ENCODE data around the gene AOC3.

Gene AOC3, protein sequence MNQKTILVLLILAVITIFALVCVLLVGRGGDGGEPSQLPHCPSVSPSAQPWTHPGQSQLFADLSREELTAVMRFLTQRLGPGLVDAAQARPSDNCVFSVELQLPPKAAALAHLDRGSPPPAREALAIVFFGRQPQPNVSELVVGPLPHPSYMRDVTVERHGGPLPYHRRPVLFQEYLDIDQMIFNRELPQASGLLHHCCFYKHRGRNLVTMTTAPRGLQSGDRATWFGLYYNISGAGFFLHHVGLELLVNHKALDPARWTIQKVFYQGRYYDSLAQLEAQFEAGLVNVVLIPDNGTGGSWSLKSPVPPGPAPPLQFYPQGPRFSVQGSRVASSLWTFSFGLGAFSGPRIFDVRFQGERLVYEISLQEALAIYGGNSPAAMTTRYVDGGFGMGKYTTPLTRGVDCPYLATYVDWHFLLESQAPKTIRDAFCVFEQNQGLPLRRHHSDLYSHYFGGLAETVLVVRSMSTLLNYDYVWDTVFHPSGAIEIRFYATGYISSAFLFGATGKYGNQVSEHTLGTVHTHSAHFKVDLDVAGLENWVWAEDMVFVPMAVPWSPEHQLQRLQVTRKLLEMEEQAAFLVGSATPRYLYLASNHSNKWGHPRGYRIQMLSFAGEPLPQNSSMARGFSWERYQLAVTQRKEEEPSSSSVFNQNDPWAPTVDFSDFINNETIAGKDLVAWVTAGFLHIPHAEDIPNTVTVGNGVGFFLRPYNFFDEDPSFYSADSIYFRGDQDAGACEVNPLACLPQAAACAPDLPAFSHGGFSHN

DNA sequence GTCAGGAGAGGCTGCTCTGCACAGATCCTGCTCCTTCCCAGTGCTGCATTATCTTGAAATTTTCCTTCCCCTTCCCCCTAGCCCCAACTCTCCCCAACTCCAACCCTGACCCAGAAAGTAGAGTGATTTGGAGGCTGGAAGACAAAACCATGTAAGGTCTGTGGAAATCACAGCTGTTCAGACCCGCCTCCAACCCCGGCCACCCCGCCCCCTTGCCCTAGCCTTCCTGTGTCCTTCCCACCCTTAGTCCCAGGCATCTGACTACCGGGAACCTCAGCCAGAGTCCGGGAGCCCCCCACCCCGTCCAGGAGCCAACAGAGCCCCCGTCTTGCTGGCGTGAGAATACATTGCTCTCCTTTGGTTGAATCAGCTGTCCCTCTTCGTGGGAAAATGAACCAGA lies at the start of gene AOC3:
Gene AOC3, plus strand, starts transcription at position 246 of the 400 bp plus-strand sequence. Its CDS starts 145 bp downstream, at position 391.
- DNase-seq (ENCODE audit: low read depth in 2 of 2), result no peak

DNA sequence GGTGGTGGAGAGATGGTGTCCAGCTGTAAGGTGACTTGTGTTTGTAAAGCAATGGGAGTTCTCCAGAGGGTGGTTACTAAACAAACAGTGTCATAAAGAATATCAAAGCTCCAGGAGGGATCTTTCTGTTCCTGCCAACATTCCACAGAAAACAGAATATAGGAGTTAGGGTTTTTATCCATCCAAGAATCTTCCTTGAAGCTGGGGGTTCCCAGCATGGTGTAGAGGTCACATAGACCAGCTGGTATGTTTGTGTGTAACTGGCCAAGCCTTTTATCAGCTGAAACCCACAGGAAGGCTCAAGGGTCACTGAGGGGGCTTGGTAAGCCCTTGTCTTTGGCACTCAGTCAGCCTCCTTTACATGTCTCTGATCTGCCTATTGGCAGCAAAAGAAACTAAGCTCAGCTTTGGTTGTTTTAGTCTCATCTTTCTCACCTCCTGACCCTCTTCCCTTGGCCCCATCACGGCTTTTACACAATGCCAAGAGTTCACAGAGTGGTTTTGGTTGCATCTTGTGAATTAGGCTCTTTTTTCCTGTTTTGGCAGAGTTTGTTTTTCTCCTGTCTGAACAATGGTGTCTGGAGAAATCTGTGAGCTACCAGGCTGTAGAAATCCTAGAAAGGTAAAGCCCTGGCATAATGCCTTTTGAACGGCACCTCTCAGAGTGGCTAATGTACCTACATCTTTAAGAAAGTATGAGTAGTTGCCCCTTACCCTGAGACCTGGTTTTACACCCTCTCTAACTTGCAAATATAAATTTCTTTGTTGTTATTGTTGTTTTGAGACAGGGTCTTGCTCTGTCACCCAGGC lies 47.7 kb upstream of the AOC3 start:
- no peak for DNase-seq (ENCODE audit: low read depth in 2 of 2)

DNA sequence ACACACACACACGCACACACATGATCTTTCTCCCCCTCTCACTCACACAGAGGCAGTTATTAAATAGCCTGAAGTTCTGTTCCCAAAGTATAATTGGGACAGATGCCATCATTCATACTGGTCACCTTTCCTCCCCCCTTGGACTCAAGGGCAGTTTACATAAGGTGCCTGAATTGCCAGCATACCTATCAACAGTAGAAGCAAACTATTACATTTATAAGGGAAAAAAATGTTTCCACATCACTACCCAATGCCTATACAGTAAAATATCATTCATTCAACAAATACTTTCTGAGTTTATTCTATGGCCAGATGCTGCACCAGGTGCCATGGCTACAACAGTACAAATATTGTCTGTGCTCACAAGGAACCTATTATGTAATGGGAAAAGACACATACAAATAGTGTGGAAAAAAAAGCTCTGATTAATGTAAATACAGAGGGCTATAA lies 46.1 kb upstream of the AOC3 start:
- no peak for DNase-seq (ENCODE audit: low read depth in 2 of 2)

DNA sequence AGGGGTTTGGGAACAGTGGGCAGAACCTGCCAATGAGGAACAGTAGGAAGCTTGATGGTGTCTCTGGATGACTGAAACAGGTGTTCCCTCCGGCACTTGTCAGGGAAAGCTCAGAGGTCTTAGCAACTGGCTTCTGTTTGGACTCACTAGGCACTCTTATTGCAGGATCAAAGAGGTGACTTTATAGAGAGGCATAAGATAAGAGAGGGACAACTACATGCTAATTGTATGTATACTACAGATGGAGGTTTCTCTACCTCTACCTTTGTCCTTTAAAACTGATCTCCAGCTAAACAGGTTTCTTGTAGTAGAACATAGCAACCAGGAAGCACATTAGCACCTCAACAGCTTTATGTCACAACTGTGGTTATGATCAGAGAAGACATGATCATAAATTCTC lies 44.8 kb upstream of the AOC3 start:
- no peak for DNase-seq (ENCODE audit: low read depth in 2 of 2)

DNA sequence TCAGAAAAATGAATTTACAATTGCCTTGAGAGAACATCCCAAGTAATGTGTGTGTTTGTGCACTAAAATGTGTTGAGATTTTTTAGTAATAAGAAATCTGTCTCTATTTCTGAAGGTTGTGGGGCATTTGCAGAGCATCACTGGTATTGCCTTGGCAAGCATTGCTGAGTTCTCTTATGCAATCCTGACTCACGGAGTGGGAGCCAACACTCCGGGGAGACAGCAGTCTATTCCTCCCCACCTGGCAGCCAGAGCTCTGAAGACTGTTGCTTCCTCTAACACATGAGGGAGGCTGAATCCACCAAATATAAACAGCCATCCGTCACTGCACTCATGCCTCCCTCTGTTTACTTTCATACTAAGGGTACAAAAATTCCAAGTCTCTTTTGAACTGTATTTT lies 41.7 kb upstream of the AOC3 start:
- DNase-seq (ENCODE audit: low read depth in 2 of 2), result no peak

DNA sequence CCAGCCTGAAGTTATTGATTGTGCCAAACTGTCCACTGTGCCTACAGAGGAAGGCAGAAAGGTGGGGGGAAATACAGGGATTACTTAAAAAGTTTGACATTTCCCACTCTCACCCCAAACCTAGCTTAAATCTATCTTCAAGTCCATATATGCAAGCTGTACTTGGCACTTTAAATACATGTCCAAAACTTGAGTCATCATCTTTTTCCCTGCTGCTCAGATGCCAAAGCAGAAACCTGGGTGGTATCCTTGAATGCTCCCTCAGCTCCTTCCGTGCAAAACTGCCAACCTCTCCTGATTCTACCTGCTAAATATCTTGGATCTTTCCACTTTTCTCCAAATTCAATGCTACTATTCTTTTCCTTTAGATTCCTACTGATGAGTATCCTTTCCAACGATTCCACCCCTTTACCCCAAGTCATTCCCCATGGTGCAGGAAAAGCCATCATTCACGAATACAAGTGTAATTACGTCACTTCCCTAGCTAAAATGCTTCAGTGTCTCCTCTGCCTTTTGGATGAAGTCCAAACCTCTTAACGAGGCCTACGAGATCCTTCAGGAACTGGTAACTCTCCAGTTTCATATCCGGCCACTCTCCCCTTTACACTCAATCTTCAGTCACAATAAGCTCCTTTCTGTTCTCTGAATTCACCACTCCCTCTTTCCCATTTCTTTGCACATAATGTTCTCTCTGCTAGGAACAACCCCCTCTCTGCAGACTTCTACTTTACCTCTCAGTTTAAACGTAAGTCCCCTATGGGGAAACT lies 36.2 kb upstream of the AOC3 start:
- DNase-seq (ENCODE audit: low read depth in 2 of 2), result no peak

DNA sequence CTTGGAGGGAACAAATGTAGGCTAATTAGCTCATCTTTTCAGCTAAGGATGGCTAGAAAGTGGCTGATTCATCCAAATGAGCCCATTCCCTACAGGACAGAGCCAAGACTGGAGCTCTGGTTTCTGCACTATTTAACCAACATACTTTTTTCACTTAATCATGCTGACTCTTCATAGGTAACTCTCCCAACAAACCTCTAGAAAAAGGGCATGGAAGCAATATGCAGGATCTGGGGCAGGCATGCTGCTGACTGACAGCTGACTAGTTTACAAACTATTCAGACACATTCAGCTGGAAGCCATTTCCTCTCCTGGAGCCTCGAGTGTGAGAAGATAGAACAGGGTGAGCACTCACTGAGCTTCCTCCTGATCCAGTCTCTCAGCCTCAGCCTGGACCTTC lies 33.1 kb upstream of the AOC3 start:
- DNase-seq (ENCODE audit: low read depth in 2 of 2), result no peak

DNA sequence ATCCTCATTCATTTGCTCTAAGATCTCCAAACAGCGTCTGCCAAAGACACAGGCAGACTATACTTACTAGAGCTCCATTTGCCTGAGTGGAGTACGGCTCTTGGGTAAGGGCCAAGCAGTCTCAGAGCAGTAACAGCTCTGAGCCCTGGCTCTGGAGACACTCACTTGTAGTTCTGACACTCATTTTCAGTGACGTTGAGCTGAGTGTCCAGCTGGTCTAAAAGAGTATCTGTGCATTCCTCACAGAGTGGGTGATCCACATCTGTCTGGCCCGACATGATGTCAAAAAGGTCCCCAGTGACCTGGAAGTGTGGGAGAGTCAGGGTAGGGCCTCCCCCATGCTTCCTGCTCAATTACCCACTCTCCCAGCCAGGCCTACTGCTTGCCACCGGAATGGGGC lies 32.6 kb upstream of the AOC3 start:
- DNase-seq (ENCODE audit: low read depth in 2 of 2), result no peak

DNA sequence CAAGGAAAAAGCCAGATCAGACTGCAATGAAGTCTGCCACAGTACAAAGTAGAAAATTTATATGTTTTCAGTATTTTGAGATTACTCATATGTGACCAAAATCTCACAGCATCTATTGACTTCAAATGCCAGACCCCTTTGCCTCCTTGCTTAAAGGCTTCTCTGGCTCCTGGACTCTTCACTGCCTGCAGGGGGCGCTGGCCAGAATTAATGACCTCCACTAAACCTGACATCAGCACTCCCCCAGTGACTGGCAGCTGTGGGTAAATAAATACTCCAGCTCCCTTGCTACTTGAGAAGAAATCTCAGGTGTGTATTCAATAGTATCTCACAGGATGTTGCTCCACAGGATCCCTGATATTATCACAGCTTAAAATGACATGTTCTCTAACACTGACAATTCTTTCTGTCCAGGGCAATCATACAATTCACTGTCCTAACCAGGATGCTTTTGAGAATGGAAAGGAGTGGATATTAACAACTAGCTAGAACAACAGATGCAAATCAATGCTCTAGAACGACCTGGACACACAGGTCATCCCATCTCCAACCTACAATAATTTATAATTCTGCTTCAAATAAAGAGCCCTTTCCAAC lies 31.0 kb upstream of the AOC3 start:
- peak; percentile 14 to 37 for DNase-seq (ENCODE audit: low read depth in 2 of 2)

DNA sequence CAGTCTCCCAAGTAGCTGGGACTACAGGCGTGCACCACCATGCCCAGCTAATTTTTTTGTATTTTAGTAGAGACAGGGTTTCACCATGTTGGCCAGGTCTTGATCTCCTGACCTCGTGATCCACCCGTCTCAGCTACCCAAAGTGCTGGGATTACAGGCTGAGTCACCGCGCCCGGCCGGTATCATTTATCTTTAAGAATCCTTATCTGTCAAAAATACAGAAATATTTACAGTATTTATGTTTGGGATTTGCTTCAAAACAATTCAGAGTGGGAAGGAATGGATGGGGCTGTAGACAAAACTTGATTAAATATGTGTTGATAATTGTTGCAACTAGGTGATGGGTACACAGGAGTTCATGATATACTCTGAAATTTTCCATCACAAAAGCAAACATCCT lies 29.8 kb upstream of the AOC3 start:
- no peak for DNase-seq (ENCODE audit: low read depth in 2 of 2)

DNA sequence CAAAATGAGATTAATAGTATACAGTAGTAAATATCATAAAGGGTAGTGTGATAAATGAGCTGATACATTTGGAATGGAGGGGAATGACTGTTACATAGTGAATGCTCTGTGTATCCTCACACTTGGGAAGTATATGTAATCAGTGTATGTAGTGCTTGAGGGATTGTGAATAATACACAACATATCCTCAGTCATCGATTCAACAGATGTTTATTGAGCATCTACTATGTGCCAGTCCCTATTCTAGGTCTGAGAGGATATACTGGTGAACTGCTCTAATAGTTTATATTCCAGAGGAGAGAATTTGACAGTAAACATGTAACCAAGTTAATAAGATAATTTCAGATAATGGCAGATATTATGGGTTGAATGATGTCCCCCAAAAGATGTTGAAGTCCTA lies 23.5 kb upstream of the AOC3 start:
- no peak for DNase-seq (ENCODE audit: low read depth in 2 of 2)

DNA sequence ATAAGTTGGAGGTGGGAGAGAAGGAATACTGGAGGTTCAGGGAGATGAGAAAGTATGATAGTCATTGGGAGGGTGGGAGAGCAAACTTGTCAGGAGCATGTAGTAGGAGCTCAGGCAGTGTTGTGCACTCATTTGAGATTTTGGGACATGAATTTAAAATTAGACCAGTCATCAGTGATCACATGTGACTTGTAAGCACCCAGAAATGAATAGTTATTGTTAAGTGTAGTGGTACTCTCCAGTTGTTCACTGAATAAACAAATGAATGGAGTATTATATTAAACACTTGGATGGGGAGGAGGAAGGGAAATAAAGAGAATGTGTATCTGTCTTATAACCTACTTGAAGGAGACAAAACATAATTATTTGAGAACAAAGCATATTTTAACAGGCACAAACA lies 20.0 kb upstream of the AOC3 start:
- no peak for DNase-seq (ENCODE audit: low read depth in 2 of 2)

DNA sequence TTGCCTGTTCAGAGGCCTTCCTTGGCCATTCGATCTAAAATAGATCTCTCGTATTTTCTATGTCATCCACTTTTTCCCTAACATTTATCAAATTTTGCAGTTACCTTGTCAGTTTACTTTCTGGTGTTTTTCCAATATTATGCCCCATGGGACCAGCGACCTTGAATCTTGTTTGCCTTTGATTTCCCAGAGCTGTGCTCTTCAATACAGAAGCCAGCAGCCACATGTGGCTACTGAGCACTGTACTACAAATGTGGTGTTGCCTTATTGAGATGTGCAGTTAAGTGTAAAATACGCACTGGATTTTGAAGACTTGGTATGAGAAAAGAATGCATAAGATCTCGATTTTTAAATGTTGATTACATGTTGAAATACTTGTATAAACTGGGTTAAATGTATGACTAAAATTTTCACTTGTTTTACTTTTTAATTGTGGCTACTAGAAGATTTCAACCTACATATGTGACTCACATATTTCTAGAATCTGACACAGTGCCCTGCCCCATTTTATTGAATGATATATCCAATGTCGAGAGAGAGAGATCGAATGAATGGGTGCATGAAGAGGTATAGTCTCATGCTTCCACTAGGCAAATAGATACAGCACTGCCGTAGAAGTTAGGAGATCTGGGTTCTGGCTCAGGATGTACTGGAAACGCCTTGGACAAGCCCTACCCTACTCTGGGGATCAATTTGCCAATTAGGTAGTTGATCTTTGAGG lies 18.6 kb upstream of the AOC3 start:
- no peak for DNase-seq (ENCODE audit: low read depth in 2 of 2)

DNA sequence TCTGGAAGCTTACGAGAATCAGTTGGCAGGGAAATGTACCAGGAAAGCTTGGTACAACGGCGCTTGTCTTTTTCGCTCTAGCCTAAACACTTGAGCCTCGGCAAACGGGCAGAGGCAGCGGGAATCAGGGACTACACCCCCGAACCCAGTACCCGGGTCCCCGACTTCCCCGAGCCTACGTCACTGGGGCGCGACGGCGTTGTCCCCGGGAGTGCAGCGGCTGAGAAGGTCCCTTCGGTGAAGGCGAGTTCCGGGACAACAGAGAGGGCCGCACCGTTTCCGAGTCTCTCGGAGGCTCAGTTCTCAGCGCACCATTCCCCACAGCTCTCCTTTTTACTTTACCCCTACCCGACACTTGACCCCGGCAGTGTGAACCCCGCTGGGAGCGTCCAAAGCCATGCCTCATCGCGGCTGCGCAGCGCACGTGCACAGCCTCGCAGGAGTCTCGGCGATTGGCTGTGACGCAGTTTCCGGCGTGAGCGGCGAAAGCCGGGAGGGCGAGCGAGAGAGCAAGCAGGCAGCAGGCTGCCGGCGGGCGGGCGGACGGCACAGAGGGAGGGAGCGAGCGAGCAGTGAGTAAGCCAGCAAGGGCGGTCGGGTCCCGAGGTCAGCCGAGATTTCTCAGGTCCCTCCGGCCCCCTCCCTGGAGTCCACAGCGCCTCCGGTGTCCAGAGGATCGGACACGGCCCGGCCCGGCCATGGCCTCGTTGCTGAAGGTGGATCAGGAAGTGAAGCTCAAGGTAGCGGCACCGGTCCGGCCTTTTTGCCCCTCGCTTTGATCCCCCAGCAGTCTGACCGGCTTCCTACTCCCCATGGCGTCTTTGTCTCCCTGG lies 17.8 kb upstream of the AOC3 start, which contains the start of gene PSME3:
Gene PSME3, plus strand, starts transcription at position 464 of the 833 bp plus-strand sequence. Its CDS starts 235 bp downstream, at position 699.
- DNase-seq (ENCODE audit: low read depth in 2 of 2), result peak; percentile 80 to 81

DNA sequence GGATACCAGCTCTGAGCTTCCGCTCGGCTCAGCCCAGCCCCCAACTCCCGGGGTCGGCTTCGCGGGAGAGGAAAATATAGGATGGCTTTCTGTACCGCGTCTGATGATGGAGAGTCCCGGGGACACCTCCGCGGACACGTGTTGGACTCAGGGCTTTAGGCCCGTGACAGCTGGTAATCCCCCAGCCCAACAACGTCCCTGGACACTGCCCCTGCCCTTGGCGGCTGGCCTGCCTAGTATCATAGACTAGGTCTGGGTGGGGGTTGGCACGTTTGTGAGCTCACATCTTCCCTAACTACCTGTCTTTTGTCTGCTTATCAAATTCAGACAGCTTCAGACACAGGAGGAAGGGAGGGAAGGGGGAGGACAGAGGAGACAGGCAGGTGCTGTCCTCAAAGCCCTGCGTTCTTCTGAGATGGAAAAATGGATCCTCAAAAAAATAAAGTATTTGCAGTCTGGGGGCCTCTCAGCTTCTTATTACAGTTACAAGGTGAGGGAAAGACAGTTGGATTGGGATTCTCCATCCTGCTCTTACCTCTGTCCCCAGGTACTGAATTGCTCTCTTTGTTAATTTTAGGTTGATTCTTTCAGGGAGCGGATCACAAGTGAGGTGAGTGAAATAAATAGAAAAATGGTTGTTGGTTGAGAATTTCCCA lies 17.1 kb upstream of the AOC3 start:
- no peak for DNase-seq (ENCODE audit: low read depth in 2 of 2)

DNA sequence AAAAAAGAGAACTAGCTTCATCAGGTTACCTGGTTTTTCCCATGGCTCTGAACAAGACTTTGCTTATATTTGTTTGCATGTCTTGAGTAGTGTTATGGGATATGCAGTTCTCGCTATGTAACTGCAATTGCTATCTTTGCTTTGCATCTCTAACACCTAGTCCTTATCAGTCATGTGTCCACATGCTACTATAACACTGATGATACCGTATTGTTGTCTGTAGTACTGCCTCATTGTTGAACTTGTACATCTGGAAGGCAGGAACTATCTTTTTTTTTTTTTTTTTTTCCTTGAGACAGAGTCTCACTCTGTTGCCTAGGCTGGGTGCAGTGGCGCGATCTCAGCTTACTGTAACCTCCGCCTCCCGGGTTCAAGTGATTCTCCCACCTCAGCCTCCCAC lies 15.3 kb upstream of the AOC3 start:
- no peak for DNase-seq (ENCODE audit: low read depth in 2 of 2)

DNA sequence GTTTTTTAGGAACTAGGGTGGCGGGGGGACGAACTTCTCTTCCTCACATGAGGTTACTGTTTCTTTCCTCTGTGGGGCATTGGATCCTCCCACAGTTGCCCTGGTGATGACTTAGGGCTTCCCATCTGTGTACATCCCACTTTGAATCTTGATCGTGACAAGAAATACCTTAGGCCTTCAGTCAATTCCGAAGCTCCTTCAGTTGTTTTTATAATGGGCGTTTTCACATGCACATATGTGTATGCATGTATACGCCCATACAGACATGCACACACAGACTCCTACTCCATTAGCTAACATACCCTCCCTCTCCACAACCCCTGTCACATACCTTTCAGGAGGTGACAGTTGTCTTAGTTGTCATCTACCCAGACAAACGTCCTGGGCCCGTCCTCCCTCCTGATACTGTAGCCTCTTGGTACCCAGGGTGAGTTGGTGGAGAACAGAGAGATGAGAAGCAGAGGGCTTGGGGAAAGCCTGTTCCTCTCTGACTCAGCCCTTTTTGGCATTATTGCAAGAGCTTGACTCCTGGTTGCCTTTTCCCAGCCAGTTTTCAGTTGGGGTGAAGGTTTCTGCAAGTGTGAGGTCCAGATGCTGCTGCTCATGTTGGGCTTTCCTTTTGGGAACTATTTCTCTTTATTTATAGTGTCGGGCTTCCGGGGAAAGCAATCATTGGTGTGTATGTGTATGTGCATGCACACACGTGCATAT lies 8.9 kb upstream of the AOC3 start:
- DNase-seq (ENCODE audit: low read depth in 2 of 2), result no peak

DNA sequence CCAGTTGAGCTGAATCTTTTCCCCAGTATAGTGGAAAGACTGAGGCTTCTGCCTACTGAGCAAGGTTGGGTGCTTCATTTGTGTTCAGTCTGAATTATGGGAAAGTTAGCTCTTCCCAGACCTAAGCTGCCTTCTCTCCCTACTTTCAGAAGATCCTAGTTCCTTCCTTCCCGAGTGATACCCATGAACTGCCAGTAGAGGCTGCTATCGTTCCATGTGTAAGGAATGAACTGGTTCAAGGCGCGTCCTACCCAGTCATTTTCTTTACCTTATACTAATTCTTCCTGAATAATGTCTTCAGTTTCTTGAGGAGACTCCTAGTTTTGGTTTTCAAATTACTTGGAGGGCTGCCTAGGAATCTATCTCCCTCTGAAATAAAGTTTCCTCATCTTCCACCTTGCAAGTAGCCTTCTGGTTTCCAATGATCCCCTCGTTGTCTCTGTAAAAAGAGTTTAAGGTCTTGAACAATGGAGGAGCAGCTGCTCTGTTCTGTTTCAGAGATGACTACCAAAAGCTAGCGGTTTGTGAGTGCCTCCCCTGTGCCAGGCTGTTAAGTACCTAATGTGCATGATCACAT lies 7.6 kb upstream of the AOC3 start:
- DNase-seq (ENCODE audit: low read depth in 2 of 2), result no peak
